NCI-H1694 (cell line): Measurements from ENCODE around the gene SERPINA12.
A peak's percentile ranks its signal among the peaks of the same experiment; 100 is the strongest.

ENCODE experiments used
- DNase-seq: peaks from one replicate; lab custom pipeline; 2025; lab: John Stamatoyannopoulos, UW

The SERPINA12 gene

GRCh38 chr14:94509356-94509755 is at the start of gene SERPINA12:
Gene SERPINA12, minus strand, starts transcription at chr14:94509469. Its CDS starts 11,072 bp downstream, at chr14:94498397.
- no peak for DNase-seq

- no peak for DNase-seq
Observed at GRCh38 chr14:94558842-94559241, 49.6 kb upstream of the SERPINA12 start.

- DNase-seq, result no peak
Observed at GRCh38 chr14:94557327-94557726, 48.1 kb upstream of the SERPINA12 start.

- no peak for DNase-seq
Observed at GRCh38 chr14:94555991-94556390, 46.7 kb upstream of the SERPINA12 start.

GRCh38 chr14:94550041-94550440 is 40.8 kb upstream of the SERPINA12 start:
- DNase-seq, result no peak

- DNase-seq, result peak; percentile 90
Observed at GRCh38 chr14:94548999-94549985, 40.0 kb upstream of the SERPINA12 start.

- DNase-seq, result no peak
Observed at GRCh38 chr14:94548131-94548998, 39.1 kb upstream of the SERPINA12 start.

- DNase-seq, result no peak
Observed at GRCh38 chr14:94547726-94548125, 38.5 kb upstream of the SERPINA12 start.

GRCh38 chr14:94547151-94547680 is 37.9 kb upstream of the SERPINA12 start:
- DNase-seq, result no peak

- DNase-seq, result no peak
Observed at GRCh38 chr14:94545131-94545841, 36.0 kb upstream of the SERPINA12 start.

- DNase-seq, result no peak
Observed at GRCh38 chr14:94544726-94545125, 35.5 kb upstream of the SERPINA12 start.

- DNase-seq, result no peak
Observed at GRCh38 chr14:94543449-94544124, 34.3 kb upstream of the SERPINA12 start.

GRCh38 chr14:94542811-94543440 is 33.7 kb upstream of the SERPINA12 start:
- no peak for DNase-seq

- no peak for DNase-seq
Observed at GRCh38 chr14:94542111-94542810, 33.0 kb upstream of the SERPINA12 start.

- DNase-seq, result no peak
Observed at GRCh38 chr14:94541234-94541975, 32.1 kb upstream of the SERPINA12 start.

GRCh38 chr14:94540031-94540794 is 30.9 kb upstream of the SERPINA12 start:
- DNase-seq, result no peak

GRCh38 chr14:94539181-94539580 is 29.9 kb upstream of the SERPINA12 start:
- no peak for DNase-seq

- DNase-seq, result no peak
Observed at GRCh38 chr14:94538070-94538740, 28.9 kb upstream of the SERPINA12 start.
